GM19193 (cell line): Measurements from ENCODE around the gene LRRD1.

Experiments used
- POLR2A ChIP-seq: IDR thresholded peaks from 4 replicates; pipeline ENCODE4 v1.6.1; 2011; ENCODE audit not compliant: insufficient read depth, insufficient read length; ENCODE audit errors: extremely low read depth

LRRD1 gene

DNA sequence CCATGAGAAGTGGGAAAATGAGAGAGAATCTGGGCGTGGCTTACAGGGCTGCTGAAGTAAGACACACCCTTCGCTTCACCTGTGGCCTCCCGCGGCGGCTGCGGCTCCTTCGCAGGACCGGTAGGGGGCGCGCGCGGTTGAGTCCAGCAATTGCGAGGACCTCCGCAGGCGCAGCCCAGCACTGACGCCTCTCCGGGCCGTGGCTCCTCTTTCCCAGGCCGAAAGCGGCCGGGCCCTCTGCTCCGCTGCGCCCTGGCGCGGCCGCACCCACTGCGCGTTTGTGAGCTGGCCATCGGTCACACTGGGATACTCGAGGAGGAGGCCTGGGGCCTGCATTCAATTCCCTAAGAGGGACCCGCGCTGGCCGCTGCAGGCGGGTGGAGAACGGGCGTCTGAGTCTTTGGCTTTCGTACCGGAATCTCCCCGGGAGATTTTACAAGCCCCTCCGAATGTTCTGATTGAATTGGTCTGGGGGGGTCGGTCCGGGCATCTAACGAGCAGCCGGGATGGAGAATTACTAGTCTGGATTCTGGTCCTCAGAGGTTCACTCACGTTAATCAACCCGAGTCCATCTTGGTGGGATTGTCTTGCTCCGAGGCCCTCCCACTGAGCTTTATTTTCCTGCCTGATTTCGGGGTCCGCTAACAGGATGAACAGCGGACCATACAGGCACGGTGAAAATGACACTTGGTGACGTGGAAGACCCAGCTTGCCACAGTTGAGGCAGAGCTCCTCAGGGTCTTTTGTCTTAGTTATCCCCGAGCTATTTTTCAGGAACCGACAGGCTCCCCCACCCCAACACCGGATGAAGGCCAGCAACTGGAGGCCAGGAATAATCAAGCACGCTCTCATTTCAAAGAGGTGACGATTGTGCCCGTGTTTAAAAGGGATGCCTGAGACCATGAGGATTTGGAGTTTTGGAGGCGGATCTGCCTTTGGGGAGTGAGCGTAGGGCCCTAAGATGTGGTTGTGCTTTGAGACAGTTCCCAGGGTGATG is at the start of gene LRRD1:
LRRD1 (minus strand) TSS at position 215 of the 997 bp plus-strand sequence. CDS start 13,940 bp downstream, outside the sequence.
- TF ChIP-seq POLR2A: no peak

DNA sequence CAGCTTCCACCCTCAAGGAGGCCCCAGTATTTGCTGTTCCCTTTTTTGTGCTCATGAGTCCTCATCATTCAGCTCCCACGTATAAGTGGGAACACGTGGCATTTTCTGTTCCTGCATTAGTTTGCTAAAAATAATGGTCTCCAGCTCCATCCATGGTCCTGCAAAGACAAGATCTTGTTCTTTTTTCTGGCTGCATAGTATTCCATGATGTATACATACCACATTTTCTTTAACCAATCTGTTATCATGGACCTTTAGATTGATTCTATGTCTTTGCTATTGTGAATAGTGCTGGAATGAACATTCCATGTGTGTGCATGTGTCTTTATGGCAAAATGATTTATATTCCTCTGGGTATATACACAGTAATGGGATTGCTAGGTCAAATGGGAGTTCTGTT is 49.8 kb upstream of the LRRD1 start:
- no peak for TF ChIP-seq POLR2A

DNA sequence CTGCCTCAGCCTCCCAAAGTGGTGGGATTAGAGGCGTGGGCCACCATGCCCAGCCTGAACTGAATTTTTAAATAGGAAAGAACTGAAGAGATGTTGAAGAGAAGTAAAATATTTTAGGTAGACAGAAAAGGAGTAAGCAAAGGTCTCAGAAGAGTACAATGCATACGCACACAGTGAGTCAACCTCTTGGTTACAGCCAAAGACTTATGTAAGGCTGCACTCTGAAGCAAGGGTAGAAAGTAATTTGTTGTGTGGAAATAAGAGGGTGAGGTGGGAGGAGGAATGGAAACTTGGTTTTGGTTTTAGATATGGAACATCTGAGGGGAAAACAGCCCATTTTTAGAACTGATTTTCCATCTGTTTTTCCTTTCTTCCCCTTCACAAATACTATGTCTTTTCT is 49.2 kb upstream of the LRRD1 start:
- TF ChIP-seq POLR2A: no peak

DNA sequence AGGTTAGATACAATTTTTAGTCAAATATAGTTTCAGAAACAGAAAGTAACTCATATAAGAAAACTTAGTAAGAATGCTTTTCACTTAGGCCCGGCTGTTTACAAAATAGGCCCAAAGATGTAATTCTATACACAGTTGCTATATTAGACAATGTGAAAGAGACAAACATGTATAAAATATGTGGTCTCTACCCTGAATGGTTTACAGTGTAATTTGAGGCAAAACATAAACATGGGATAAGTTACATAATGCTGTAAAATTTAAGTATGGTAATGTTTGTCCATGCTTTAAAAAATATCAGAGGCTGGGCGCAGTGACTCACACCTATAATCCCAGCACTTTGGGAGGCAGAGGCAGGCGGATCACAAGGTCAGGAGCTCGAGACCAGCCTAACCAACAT is 48.0 kb upstream of the LRRD1 start:
- no peak for TF ChIP-seq POLR2A

DNA sequence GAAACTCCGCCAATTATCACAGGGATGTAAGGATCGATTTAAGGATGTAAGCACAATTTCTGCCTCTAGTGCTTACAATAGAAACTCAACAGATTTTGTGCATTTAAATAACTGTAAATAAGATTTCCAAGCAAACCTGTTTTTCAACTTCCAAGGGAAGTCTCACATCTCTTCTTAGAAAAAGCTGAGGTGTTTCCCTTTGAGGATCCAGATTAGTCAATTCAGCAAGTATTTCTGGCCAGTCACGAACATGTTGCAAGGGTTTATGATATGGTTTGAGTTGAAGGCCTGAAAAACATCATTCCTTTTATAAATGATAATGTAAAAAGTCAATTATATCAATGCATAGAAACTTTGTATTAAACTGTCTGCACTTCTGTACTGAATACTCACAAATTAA is 42.8 kb upstream of the LRRD1 start:
- no peak for TF ChIP-seq POLR2A

DNA sequence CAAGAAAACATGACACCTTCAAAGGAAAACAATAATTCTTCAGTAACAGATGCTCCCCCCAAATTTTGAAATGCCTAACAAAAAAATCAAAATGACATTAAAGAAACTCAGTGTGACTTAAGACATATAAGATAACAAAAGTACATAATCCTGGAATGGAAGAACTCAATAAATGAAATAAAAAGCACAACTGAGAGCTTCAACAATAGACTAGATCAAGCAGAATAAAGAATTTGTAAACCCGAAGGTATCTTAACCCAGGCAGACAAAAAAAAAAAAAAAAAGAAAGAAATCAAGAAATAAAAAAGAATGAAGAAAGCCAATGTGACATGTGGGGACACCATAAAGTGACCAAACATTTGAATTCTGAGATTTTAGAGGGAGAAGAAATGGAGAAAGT is 27.7 kb upstream of the LRRD1 start:
- TF ChIP-seq POLR2A: no peak

DNA sequence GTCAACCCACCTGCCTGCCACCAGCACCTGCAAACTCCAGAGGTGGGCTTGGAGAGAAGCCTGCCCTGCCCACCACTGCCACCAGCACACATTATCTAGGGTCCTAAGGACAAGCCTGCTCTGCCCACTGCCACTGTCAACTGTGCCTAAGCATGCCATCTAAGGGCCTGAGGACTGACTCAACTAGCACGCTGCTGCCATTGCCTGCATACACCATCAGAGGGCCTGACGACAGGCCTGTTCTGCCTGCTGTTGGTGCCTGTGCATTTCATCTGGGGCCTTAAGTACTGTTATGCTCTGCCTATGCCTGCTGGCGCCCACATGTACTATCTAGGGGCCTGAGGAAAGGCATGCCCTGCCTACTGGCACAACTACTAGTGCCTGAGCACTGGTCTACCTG is 27.0 kb upstream of the LRRD1 start:
- TF ChIP-seq POLR2A: no peak

DNA sequence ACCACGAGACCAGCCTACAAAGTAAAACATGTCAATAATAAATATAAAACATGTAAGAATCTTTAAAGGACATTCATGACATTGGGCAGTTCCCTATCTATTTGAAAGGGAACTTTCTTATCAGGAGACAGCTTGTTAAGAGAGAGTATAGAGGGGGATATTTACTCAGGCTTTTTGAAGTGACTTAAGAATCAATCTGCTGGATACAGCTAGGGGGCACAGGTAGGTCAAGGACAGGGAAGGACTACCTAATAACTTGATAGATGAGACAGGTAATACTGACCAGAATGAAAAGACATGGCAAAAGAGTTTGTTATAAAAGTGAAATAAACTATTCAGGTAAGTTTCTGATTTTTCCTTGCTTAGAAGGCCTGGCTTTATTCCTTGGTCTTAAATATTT is 21.8 kb upstream of the LRRD1 start:
- no peak for TF ChIP-seq POLR2A

DNA sequence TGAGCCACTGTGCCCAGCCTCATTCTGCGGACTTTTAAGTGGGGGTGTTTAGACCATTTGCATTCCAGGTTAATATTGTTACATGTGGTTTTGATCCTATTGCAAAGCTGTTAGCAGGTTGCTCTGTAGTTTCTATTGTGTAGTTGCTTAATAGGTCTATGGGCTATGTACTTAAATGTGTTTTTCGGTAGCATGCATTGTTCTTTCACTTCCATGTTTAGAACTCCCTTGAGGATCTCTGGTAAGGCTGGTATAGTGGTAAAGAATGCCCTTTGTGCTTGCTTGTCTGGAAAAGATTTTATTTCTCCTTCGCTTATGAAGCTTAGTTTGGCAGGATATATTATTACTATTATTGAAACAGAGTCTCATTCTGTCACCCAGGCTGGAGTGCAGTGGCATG is 13.4 kb upstream of the LRRD1 start:
- no peak for TF ChIP-seq POLR2A

DNA sequence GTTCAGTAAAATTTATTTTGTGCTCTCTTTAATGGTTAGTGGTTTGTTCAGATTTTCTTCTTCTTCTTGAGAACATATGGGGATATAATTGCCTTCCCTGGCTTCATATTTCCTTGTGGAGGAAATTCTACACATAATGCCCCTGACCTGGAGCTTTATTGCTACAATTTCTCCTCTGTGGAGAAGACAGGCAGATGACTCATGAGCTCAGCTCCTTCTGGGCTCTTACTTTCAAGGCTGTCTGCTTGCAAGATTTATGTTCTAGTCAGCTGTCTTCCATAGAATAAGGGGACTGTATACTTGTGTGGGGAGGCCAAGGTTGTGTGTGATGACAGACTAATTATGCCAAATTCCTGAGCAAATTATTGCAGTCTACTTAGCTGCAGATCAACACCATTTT is 1.6 kb downstream of the LRRD1 start:
- TF ChIP-seq POLR2A: no peak

DNA sequence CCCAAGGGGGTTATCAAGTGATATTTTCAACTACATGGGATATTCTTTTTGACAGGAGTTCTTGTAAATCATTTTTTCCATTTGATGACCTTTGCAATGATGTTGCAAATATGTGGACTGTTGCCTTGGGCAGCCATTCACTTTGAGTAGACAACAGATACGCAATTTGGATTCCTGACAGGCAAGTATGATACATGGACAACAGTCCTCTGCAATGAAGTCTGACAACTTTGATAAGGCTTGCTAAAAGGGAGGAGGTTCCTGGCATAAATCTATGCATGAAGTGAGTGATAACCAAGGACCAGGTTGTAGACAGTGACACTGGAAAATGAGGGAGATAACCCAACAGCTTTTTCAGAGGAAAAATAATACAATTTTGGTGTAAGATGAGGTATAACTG is 17.7 kb downstream of the LRRD1 start:
- no peak for TF ChIP-seq POLR2A

DNA sequence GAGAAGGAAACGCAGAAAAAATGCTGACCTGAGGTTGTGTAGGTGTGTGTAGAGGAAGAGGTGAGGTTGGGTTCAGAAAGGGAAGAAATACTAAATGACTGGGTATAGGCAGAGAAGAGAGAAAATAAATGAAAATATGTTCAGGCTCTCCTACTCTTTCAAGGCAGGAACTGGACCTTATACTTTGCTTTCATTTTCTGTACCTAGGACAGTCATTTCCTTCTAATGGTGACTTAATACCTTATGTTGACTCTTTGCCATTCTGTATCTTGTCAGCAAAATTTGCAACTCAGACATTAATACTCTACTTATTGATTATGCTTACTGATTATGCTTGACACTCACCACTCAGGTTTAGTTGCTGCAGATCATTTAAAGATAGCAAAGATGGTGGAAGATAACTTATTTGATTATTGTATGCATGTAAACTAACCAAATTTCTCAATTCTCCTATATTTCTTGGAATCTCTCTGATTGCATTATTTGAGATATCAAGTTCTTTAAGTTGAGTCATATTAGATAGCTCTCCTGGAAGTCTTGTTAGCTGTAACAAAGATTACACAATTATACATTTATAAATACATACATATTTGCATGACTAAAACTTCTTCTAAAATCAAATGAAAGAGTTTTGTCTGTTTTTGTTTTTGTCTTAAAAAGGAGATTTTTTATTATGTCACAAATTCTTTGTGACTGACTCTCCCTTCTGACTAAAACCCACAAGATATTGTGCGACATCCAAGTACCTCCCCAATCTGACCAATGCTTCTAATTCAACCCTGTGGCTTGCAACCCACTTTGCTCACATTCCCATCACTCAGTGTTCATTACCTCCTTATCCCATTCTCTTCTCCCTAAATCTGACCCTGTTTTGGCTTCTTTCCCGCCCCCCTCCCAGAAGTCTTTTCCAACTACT is 20.0 kb downstream of the LRRD1 start:
- no peak for TF ChIP-seq POLR2A

DNA sequence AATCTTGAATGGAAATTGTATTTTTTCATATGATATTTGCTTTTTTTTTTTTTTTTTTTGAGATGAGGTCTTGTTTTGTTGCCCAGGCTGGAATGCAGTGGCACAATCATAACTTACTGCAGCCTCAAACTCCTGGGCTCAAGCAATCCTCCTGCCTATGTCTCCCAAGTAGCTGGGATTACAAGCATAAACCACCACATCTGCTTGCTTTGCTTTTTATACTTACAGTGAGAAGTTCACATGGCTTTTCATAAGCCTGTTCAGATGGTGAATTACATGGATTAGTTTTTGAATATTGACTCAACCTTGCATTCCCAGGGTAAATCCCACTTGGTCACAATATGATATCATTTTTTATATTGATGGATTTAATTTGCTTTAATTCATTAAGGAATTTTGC is 22.0 kb downstream of the LRRD1 start:
- TF ChIP-seq POLR2A: no peak

DNA sequence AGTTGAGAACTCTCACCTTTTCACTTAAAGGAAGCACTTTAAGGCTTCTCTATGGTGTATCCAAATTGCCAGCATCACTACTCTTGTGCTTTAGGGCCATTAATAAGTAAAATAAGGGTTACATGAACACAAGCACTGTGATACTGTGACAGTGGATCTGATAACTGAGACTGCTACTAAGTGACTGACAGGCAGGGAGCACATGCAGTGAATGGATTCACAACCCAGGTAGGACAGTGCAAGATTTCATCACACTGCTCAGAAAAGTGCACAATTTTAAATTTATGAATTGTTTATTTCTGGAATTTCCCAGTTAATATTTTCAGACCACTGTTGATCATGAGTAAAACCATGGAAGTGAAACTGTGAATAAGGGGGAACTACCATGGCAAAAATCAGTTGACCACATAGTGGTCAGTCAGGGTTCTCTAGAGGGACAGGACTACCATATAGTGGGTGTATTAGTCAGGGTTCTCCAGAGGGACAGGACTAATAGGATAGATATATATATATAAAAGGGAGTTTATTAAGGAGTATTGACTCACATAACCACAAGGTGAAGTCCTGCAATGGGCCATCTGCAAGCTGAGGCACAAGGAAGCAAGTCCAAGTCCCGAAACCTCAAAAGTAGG is 23.7 kb downstream of the LRRD1 start:
- no peak for TF ChIP-seq POLR2A

DNA sequence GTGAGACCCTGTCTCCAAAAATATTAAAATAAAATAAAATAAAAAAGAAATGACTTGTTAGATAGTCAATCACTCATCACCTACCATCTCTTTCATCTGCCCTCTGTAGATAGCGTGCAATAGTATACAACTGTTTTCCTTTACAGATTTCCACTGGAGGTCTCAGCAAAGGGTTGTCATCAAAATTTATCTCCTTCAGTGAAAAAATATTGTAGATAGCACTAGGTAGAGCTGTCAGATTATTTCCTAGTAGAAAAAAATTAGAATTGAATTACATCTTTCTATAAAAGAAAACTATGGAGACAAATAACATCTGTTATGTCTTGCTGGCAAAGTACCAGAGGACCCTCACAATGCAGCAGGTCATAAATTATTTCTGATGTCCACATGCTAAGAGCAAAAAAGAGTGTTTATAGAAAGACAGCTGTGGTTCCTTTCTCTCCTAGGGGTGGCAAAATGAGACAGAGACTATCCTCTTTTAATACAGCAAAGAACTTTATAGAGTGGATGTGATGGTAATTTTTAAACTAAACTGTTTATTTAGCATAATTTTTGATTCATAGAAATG is 28.4 kb downstream of the LRRD1 start:
- no peak for TF ChIP-seq POLR2A
